ENCODE data around the gene KRT3. TPM values are rescaled to one million over a fixed set of nuclear protein-coding genes. Genes with fewer than 3 reads are reported as not detected.

The KRT3 gene
- total RNA-seq, 1 donor from 2014 or later, result not detected

- Histone ChIP-seq H3K4me3 (ENCODE audit: low read depth, low read length) (no peak overlapping the region), H3K27me3 (ENCODE audit: control insufficient read depth, insufficient read depth, low read length) (peaks cover 1% of the 10 kb centered on the region), H3K36me3 (ENCODE audit: control insufficient read depth, insufficient read depth, low read length) (no peaks in the 10 kb centered on the region)
- TF ChIP-seq CTCF (IDR thresholded peaks at IDR 0.05; ENCODE audit: insufficient read depth, low read length, poor library complexity, severe bottlenecking), result no peak
- DNase-seq (ENCODE audit: low read depth), result no peak
Observed at GRCh38 chr12:52740584-52740983, 55.3 kb downstream of the KRT3 start.

- Histone ChIP-seq H3K27me3 (ENCODE audit: control insufficient read depth, insufficient read depth, low read length) (no peaks in the 10 kb centered on the region), H3K4me3 (ENCODE audit: low read depth, low read length) (no peak overlapping the region), H3K36me3 (ENCODE audit: control insufficient read depth, insufficient read depth, low read length) (no peaks in the 10 kb centered on the region)
- DNase-seq (ENCODE audit: low read depth), result no peak
- no peak for TF ChIP-seq CTCF (IDR thresholded peaks at IDR 0.05; ENCODE audit: insufficient read depth, low read length, poor library complexity, severe bottlenecking)
Observed at GRCh38 chr12:52739963-52740362, 56.0 kb downstream of the KRT3 start.

Other genes with a start within 250 kb of the KRT3 start
- gene KRT71, start 243.0 kb downstream of the KRT3 start, total RNA-seq, result not detected in 2 replicates
- gene KRT74, start 222.3 kb downstream of the KRT3 start, total RNA-seq, result not detected in 2 replicates
- gene KRT72, start 194.7 kb downstream of the KRT3 start, total RNA-seq, result not detected in 2 replicates
- not detected in 2 replicates for gene KRT73, start 177.6 kb downstream of the KRT3 start, total RNA-seq
- gene KRT2, start 143.9 kb downstream of the KRT3 start, total RNA-seq, result not detected in 2 replicates
- gene KRT1, start 115.7 kb downstream of the KRT3 start, total RNA-seq, result not detected in 2 replicates
- gene KRT77, start 92.6 kb downstream of the KRT3 start, total RNA-seq, result not detected in 2 replicates
- gene KRT76, start 18.8 kb downstream of the KRT3 start, total RNA-seq, result not detected in 2 replicates
- gene KRT4, start 18.0 kb upstream of the KRT3 start, total RNA-seq, result not detected in 2 replicates
- not detected in 2 replicates for gene KRT79, start 38.2 kb upstream of the KRT3 start, total RNA-seq
- not detected in 2 replicates for gene KRT78, start 52.9 kb upstream of the KRT3 start, total RNA-seq
- 1,322 and 1,341 TPM in 2 replicates for gene KRT8, start 109.0 kb upstream of the KRT3 start, total RNA-seq
- gene KRT18, start 153.0 kb upstream of the KRT3 start, total RNA-seq, result 1,751 and 1,904 TPM in 2 replicates
- gene EIF4B, start 210.3 kb upstream of the KRT3 start, total RNA-seq, result 484 and 526 TPM in 2 replicates